Measurements from ENCODE around the gene UGT1A7. TPM values are rescaled to one million over a fixed set of nuclear protein-coding genes. Genes with fewer than 3 reads are reported as not detected.

The UGT1A7 gene
- total RNA-seq, 4 donors from 2014 or later: 28.1 to 145 (median 78.5) TPM

DNA sequence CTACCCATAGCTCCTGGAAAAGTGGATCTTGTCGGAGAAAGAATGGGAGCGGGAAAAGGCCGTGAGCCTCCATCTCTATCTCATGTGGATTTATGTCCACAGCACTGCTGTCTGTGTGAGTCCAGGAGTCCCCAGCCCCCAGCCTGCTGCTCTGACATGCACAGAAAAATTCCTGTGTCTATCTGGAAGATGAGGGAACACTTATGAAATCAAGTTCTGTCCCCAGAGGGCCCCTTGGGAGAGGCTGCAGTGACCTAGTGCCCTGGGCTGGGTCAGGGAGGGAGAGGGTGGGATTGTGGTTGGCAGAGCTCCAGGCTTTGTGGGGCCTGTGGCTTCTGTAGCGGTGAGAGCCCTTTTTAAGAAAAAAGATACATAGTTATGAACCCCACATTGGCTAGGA is 135.1 kb downstream of the UGT1A7 start:
- no peak overlapping the region for H3K27ac ChIP-seq
- no peak for DNase-seq
- peaks cover 0 to 1% (median 0%) of the 10 kb centered on the region in 4 donors for H3K27me3 ChIP-seq
- no peaks in the 10 kb centered on the region for H3K4me1 ChIP-seq
- H3K36me3 ChIP-seq: no peaks in the 10 kb centered on the region
- intact Hi-C loops (cut with DNase I): no loop called here
- no peak for TF ChIP-seq POLR2A (IDR thresholded peaks at IDR 0.05)
- TF ChIP-seq, protein P1, sequence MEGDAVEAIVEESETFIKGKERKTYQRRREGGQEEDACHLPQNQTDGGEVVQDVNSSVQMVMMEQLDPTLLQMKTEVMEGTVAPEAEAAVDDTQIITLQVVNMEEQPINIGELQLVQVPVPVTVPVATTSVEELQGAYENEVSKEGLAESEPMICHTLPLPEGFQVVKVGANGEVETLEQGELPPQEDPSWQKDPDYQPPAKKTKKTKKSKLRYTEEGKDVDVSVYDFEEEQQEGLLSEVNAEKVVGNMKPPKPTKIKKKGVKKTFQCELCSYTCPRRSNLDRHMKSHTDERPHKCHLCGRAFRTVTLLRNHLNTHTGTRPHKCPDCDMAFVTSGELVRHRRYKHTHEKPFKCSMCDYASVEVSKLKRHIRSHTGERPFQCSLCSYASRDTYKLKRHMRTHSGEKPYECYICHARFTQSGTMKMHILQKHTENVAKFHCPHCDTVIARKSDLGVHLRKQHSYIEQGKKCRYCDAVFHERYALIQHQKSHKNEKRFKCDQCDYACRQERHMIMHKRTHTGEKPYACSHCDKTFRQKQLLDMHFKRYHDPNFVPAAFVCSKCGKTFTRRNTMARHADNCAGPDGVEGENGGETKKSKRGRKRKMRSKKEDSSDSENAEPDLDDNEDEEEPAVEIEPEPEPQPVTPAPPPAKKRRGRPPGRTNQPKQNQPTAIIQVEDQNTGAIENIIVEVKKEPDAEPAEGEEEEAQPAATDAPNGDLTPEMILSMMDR (IDR thresholded peaks at IDR 0.05): no peak
- H3K9me3 ChIP-seq: no peaks in the 10 kb centered on the region
- H3K4me3 ChIP-seq: no peak overlapping the region
- 70 to 88% methylated on average over 4 of the region's 4 CpGs for WGBS, 2 donors

GRCh38 chr2:233817361-233817911 is 135.7 kb downstream of the UGT1A7 start:
- Histone ChIP-seq H3K4me3 (no peak overlapping the region), H3K27ac (no peak overlapping the region), H3K4me1 (no peaks in the 10 kb centered on the region), H3K9me3 (no peaks in the 10 kb centered on the region), H3K27me3 (no peaks in the 10 kb centered on the region), H3K36me3 (no peaks in the 10 kb centered on the region)
- WGBS, 2 donors: 89 to 100% methylated on average over 2 of the region's 3 CpGs
- no peak for DNase-seq
- intact Hi-C loops (cut with DNase I): no loop called here
- TF ChIP-seq POLR2A (IDR thresholded peaks at IDR 0.05): no peak
- TF ChIP-seq, protein P1 (IDR thresholded peaks at IDR 0.05): no peak

DNA sequence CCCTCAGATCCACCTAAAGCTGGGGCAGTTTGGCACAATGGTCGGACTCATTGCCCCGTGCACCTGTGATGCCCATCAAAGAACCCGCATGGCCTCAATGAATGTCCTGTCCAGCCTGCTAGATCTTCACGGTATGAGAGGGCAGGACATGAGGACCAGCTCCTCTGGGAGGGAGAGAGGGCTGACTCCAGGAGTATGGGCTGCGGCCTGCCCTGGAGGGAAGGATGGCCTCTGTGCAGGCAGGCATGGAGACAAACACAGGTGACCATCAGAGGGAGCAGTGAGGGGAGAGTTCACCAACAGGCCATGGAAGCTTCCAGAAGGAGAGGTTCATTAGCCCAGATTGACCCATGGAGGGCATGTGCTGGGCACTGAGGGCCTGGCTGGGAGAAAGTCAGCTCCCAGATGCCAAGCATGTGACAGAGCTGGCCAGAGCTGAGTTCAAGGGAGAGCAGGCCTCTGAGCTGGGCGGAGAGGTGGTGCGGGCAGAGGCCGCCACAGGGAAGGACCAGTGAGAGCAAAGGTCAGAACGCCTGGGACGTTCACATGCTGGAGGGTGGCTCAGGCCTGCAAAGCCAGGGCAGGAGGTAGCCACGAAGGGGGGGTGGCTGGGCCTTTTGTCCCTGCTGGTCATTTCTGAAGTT is 136.4 kb downstream of the UGT1A7 start:
- Histone ChIP-seq H3K27ac (no peak overlapping the region), H3K27me3 (no peaks in the 10 kb centered on the region), H3K9me3 (no peaks in the 10 kb centered on the region), H3K36me3 (no peaks in the 10 kb centered on the region), H3K4me3 (no peak overlapping the region), H3K4me1 (no peaks in the 10 kb centered on the region)
- WGBS, 2 donors: 90% methylated on average over 9 of the region's 11 CpGs; no CpG with 5 or more reads in 1 of the 2 donors
- no peak for DNase-seq
- intact Hi-C loops (cut with DNase I): no loop called here
- TF ChIP-seq POLR2A (IDR thresholded peaks at IDR 0.05): no peak
- TF ChIP-seq, protein P1 (IDR thresholded peaks at IDR 0.05): no peak

DNA sequence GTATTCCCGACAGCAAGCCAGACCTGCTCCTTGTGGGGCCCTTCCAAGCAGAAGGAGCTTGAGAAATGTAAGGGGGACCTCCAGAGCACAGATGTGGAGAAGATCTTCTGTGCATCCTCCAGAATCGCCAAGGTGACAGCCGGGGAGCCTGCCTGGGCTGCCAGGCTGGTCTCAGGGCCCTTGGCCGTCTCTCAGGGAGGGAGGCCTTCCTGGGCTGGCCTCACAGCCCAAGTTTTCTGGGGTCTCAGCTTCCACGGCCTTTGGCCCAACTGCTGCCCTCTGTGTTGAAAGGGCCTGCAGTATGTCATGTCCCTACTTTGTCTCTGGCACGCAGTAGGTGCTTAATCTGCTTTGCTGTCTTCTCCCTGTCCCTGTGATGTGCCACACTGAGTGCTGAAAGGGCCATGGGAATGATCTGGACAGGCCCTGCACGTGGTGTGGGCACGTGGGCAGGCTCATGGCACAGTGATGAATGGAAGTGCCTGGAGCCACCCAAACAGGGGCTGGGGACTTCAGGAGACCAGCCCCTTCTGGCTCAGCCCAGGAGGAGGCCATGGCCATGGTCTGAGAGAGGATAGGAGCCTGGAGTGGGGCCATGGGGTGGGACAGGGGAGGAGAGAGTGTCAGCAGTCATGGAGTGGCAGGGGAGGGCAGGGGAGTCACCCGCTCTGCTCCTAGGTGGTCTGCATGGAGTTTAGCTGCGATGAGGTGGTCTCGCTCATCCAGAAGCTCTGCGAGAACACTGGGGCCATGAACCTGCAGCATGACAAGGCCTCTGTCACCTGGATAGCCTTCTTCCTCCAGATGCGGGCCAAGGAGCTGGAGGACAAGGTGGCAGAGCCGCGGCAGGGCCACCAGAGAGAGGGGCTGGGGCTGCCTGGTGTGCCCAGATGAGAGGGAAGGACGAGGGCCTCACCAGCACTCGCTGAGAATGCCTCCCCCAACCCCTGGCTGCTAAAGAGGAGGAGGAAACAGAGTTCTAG is 137.2 kb downstream of the UGT1A7 start:
- no peak for TF ChIP-seq POLR2A (IDR thresholded peaks at IDR 0.05)
- TF ChIP-seq, protein P1 (IDR thresholded peaks at IDR 0.05): no peak
- H3K36me3 ChIP-seq: no peaks in the 10 kb centered on the region
- no peak overlapping the region for H3K4me3 ChIP-seq
- DNase-seq: no peak
- no peaks in the 10 kb centered on the region for H3K4me1 ChIP-seq
- H3K9me3 ChIP-seq: no peaks in the 10 kb centered on the region
- intact Hi-C loops (cut with DNase I): no loop called here
- no peaks in the 10 kb centered on the region for H3K27me3 ChIP-seq
- no peak overlapping the region for H3K27ac ChIP-seq
- 72 to 74% methylated on average over 2 to 9 of the region's 17 CpGs for WGBS, 2 donors

Data from esophagus squamous epithelium (tissue), 5 donors.